HG03378 (cell line): ENCODE measurements around the gene ZNF777.
"Not testable (repeated sequence)": the region's sequence is repeated elsewhere in the genome, so short reads cannot be mapped to it uniquely, and the experiment has no call there.

Experiments used
- ATAC-seq: cut with Tn5 transposase; IDR thresholded peaks from one replicate; pipeline ENCODE4 v1.9.1; 2021; ENCODE audit warnings: mild to moderate bottlenecking, moderate library complexity; ENCODE audit not compliant: unreplicated experiment

ZNF777 gene

DNA sequence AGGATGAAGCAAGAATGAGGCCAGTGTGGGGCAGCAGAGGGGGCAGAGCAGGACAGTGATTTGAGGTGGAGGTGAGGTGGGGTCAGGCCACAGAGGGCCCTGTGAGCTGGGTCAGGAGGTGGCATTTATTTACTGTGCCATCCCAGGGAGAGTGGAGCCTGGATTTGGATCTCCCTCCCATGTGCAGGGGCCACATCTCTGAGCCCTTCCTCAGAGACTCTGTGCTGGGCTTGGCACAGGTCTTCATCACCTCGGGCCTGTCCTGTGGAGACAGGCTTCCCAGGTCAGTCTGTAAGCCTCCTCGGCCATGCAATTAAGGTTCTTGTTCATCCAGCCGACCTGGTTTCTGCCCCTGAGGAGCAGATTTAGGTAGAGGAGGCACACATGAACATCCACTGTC lies 40.9 kb downstream of the ZNF777 start:
- no peak for ATAC-seq

DNA sequence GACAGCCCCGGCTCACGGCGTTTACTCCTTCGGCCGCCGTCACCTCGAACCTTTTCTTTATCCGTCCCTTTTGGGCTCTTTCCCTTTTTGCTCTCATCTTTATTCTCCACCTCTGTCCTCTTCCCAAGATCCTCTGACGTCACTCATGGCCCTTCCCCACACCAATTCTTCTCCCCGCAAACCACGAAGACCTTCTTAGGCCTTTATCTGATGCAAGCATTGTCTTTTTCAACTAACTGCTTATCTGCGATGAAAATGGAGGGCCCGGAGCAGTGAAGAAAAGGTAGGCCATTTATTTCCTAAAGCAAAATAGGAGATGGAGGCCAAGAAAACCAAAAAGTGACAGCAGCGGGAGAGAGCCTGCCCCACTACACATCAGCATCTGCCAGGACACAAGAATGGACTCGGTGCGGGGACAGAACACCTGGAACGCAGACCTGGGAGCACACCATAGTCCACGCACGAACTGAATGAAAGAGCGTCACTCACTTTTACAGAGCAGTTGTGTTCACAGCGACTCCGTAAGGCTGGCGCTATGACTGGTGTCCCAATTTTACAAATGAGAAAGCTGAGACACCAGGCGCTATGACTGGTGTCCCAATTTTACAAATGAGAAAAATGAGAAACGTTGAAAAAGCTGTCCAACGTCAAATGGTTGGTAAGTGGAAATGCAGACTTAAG lies 45.3 kb downstream of the ZNF777 start:
- ATAC-seq: no peak

DNA sequence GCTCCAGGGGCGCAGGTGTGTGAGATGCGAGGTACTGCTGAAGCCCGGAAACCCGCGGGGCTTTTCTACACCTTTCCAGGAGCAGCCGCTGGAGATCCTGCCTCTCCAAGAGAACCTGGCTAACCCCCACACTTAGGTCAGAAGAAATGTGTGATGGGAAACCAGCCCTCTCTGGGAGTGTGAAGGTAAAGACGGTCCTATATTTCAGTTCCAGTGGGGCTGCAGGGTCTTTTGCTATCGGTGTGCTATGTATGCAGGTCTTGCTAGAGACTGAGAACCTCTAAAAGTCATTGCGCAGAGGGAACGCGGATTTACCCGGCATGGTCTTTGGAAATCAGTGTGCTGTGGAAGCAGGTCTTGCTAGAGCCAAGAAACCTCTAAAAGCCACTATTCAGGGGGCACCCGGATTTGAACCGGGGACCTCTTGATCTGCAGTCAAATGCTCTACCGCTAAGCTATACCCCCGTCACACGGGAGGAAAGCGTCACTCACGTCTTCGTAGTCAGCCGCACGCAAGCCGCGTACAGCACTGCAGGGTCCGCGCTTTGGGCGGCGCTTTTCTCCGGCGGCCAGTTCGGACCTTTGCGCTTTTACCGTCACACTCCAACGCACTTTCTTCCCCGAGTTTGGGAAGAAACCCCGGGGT lies 46.0 kb downstream of the ZNF777 start:
- no peak for ATAC-seq

GRCh38 chr7:149414171-149414570 lies 46.7 kb downstream of the ZNF777 start:
- ATAC-seq: no peak

DNA sequence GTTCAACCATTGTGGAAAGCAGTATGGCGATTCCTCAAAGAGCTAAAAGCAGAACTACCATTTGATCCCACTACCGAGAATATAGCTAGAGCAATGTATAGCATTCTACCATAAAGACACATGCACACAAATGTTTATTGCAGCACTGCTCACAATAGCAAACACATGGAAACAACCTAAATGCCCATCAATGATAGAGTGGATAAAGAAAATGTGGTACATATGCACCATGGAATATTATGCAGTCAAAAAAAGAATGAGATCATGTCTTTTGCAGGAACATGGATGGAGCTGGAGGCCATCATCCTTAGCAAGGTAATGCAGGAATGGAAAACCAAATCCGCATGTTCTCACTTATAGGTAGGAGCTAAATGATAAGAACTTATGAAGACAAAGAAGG lies 47.8 kb downstream of the ZNF777 start:
- ATAC-seq: not testable (repeated sequence)

GRCh38 chr7:149409895-149410294 lies 51.0 kb downstream of the ZNF777 start:
- no peak for ATAC-seq

GRCh38 chr7:149404825-149405224 lies 56.0 kb downstream of the ZNF777 start:
- no peak for ATAC-seq

DNA sequence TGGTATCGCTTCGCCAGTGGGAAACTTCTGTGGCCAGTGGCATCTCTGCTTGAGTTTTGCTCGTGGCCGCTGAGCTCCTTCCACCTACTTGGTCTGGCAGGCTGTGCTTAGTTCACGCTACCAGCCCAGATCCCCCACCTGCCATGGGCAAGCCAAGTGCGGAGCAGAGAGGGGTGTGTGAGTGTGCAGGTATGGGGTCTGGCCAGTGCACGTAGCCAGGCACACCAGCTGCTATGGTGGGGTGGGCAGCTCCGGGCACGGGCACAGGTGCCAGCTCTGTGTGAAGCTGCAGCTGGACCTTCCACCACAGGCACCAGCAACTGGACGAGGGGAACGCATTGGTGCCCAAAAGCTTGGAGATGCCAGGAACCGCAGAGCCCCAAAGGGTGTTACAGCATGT lies 56.5 kb downstream of the ZNF777 start:
- ATAC-seq: no peak

DNA sequence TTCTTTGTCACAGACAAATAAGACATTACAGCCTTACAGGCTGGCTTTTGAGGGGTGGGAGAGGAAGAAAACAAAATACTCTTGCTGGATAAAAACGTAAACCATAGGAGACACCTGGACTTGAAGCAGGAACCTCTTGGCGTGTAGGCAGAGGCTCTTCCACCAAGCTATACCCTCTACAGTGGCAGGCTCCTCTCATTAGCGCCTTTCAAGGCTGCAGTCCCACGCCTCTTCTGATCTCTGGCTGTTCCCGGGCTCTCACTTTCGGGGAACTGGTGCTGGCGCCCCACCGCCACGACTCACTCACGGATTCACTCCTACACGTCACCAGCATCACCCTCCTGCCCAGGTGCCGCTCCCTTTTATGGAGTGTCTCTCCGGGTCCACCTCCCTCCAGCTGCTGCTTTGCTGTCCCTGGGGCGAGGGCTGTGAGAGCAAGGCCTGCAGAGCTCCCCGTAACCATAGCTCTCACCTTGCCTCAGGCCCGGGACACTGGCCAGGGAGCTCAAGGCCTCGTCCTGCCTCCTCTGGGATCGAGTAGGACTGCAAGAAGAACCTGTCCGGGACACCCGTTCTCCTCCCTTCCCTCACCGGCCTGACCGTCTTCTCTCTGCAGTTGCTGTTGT lies 62.6 kb downstream of the ZNF777 start:
- no peak for ATAC-seq

GRCh38 chr7:149397470-149398043 lies 63.3 kb downstream of the ZNF777 start:
- no peak for ATAC-seq

GRCh38 chr7:149388550-149389335 lies 72.1 kb downstream of the ZNF777 start:
- ATAC-seq: not testable (repeated sequence)

DNA sequence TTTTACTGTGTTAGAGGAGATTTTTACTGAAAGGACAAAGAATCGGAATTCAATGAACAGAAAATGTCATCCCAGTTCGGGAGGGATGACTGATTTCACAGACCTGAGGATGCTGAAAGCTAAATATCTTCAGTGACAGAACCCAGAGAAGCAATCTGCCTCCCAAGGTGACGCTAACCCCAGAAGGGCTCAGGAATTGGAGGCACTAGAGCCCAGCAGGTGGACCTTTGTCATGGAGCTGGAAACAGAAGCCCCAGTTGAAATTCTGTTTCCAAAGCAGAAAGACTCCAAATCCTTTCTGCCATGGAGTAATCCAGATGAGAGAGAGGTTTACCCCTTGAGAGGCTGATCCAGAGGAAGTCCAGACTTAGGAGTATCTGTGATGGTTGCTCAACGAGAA lies 74.3 kb downstream of the ZNF777 start:
- ATAC-seq: not testable (repeated sequence)

DNA sequence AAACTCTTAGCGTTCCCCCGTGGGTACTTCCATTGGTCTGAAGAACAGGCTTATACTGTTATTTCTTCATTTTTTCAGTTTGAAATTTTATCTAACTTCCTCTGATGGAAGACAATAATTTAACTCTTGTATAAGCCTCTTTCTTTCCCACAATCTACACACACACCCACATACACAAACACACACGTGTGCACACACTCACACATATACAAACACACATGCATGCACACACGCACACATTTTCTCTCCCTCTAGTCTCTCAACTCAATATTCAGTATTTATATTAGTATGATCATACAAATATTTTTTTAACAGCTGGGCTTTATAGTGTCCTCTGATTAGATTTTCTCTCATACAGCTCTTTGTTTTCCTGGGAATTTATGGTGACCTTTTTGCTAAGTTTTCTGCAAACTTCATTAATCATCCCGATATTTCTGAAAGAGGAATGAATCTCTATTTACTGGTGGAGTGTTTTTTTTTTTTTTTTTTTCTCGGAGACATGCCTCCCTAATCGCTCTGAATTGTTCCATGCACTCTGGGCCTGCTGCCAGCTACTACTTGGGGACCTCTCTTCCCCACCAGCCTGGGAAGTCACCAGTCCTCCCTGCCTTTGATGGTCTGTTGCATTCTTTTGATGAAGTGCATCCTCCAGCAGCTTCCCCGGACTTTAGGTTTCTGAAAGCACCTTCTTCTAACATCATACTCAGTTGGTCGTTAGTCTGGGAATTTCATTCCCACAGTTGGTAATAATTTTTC lies 75.5 kb downstream of the ZNF777 start:
- no peak for ATAC-seq
